Left renal pelvis (tissue), 4 donors: ENCODE data around the gene NR2F1-AS1. TPM values are rescaled to one million over a fixed set of nuclear protein-coding genes. Genes with fewer than 3 reads are reported as not detected.

Experiments used
- DNase-seq, 4 donors: peaks; one replicate each; pipeline ENCODE4 v3.0.0-alpha.2; 2013; ENCODE audit warnings: low read depth in 4 of 4, low spot score in 3 of 4
- polyA plus RNA-seq, 4 donors: library from polyadenylated mRNA; unstranded; fragments of 120-200 nt; gene quantifications; one replicate each; pipeline ENCODE4 v1.2.1, GENCODE V29; 2013; ENCODE audit not compliant: insufficient read length in 4 of 4

The NR2F1-AS1 gene
- polyA plus RNA-seq, 4 donors, result 52.4 to 104 (median 60.8) TPM

DNA sequence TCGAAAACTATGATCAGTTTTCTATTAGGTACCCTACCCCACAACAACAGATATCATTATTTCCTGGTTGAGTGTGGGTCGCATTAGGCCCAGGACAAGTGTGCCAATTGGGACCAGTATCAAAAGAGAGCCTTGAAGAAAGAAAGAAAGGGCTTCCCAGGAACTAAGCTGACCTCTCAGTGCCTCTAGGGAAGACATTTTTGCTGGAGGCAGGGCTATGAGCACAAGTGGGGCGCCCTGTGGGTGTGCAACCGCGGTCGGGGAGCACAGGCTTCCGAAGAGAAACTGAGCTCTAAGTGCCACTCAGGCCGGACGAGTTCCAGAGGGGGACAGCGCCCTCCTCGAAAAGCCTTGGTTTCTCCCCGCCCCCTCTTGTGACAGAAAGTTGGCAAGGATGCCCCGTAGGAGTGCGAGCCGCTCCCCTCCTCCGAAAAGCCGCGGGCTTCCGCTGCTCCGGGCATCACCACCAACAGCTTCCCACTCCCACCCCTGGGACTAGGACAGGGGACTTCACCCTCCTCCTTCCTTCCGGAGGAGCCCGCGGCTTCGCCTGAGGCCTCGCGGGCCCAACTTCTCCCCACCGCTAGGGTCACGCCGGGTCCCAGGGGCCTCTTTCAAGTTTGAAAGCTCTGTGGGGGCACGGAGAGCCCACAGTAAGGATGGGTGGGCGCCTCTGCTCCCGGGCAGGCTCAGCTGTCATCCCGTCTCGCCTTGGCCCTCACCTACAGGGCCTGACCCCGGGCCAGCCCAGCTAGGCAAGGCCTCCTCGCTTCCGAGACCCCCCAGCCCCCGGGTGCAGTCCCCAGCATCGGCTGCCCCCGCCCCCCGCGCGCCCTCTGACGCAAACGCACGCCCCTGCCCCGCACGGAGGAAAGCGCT lies 2.0 kb downstream of the NR2F1-AS1 start:
- DNase-seq, result peak in 1 of 4 donors; percentile 72

DNA sequence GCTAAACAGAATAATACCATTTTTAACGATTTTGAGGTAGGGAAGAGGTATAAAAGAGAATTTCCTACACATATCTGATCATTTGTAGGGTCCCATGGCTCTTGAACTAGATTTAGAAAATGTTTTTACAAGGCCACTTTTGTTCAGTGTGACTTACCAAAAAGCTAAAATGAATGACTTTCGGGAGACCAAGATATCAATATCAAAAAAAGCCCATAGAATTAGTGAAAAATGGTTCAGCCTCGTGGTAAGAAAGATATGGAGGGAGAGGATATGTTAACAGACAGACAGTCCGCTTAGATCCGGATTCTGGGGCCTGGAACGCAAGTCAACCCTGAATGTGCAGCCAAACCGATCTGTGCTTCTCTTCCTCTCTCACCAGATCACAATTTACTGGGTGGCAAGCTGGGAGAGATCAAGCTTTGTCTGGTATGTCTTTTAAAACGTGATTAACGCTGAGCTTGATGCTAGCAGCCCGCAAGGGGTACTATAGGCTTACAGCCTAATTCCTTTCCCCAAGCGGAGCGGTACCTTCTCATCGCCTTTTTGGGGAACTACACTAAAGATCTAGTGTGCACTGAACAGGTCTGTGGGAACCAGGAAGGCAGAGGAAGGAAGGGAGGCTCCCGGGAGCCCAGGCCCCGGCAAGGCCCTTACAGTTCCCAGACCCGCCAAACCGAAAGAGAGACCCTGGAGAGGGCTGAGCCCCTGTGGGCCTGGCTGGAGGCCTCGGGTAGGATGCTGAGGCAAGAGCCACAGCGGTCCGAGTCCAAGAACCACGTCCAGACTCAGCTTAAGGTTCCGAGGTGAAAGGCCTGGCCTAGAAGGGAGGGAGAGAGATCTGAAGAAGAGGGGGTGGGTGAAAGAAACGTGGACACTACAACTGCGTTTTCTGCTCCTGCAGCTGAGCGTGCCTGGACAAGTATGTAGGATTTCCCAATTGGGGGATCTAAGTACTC lies 2.9 kb downstream of the NR2F1-AS1 start:
- DNase-seq, result peak in 1 of 4 donors; percentile 32

DNA sequence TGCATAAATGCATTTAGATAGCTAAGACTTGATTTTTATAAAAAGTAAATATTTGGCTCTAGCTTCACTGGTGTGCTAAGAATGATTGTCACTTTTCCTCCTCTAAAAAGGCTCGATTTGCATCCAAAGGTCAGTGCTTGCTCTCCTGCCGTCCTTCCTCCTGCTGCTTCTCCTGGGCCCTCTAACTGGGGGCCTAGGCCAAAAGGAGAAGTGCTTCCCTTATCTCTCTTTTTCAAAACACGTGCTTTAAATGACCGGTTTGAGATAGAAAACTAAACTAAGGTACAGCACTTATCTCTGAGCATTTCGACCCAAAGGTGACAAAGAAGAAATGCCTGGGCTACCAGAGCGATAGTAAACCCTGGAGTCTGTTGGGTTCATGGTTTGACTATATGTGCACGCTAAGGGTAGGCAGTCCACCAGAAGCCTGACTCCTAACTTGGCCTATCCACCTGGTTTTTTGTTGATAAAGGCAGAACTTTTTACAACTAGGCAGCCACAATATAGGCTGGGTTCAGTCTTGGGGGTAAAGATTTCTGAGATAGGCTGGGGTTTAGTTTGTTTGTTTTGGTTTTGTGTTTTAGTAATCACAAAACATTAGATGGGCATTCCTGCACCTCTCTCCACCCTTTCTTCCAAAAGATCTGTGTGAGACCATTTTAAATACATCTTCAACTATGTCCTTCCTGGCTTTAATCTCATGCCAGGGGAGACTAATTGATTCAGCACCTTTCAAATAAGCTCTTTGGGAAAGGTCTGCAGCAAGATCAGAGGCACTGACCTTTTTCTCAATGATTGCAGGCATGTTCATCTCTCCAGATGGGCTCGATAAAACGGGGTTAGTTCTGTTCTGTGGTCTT lies 3.8 kb downstream of the NR2F1-AS1 start:
- no peak for DNase-seq

DNA sequence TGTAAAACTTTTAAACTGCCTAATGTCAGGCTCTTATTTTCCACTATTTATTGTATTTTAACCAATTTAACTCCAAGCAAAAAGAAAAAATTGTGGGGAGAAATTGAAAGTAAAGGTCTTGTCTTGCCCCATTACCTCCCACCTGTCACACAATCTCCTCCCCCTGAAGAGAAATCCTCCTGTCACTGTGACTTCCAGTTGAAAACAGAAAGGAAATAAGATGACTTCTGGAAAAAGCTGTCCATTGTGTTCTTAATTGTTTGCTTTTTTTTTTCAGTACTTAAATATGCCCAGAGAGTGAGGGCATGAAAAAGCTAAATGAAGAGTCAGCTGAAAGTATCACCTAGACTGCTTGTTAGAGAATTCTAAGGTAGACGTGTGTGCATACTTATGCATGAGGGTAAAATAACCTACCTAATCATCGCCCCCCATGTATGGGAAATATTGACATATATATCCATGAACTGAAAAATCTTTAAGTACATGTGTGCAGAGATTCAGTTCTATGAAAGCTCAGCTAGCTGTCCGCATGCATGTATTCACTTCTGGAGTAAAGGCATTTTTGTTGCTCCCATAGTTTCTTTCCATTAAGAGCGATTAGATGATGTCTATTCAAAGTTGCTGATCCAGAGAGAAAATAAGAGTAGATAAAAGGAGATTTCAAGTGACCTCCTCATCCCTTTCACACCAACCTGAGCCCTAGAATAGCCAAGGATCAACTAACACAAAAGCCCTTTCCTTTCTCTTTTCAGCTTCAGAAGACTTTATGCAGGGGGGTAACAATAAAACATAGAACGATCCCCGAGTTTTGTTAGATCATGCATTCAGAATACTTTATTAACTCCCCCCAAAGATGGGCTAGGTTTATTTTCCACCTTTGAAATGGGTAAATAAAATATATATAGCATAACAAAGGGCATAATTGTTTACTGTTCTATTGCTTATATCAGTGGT lies 5.3 kb downstream of the NR2F1-AS1 start:
- no peak for DNase-seq

DNA sequence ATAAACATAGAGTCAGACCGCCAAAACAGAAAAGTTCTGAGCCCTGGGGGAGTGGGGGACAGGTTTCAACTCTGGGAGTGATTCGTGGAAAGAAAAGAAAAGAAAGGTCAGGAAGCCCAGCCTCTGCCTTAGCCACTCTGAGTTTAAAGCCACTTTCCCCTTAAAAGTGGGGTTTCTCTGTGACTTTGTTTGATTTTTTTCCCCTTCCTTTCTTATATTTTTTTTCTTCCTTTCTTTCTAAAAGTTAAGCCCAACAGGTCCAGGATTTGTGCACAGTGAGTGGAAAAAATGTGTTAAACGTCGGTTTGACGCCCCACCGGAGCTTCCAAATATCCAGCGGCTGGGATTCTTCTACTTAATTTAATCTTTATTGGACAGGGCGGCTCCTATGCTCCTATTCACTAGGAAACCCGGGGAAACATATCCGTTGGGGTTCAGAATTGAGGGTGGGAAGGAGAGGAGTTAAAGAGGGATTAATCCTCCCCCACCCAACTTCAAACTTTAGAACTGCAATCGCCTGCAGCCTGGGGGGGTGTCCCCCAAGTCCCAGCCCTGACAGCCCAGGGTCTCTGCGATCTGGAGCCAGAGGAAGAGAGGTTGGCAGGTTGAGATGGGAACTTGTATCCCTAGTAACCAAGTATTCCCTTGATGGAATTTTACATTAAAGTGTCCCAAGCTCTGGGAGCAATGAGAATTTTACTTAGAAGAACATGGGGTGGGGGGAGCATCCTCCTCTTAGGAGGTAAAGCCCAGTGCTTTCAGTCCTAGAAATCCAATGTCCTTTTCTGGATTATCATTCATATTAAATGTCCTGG lies 6.3 kb downstream of the NR2F1-AS1 start:
- no peak for DNase-seq

DNA sequence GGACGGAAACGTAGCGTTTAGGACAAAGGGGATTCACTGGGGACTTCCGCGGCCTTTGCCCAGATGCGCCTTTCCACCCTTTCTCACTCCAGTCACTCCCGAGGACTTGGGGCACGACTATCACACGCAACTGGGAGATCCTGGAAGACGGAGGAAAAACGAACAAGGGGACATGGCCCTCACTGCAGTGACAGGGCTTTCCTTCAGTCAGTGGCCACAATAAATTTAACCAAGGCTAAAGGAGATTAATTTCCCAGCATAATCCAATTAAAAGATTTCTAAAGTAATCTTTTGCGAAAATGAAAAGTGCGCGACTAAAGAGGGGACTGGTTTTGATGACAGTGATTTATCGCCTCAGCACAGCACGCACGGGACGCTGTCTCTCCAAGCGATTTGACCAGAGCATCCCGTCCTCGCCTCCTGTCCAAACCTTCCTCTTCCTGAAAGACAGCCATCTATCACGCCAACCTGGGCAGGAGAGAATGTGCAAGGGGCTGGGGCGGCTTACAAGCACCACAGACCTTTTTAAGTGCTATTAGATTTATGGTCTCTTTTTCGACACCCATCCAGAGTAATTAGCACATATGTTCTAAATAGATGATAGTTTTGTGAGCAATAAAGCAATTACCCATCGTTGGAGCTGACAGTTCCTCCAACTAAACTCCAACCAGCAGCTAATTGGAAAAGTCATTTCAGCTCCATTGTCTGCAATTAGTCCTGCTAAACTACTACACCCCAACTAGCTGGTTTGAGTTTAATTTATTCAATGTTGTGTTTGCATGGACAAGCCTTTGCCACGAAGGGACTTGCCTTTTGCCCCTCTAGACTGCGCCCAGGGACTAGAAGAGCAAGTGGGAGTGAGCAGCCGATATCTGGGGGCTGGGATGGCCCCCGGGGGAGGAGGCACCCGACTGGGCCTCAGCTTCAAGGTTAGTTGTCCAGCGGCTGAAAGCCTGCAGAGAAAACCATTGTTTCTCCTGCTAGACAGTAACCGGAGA lies 7.4 kb downstream of the NR2F1-AS1 start:
- no peak for DNase-seq

DNA sequence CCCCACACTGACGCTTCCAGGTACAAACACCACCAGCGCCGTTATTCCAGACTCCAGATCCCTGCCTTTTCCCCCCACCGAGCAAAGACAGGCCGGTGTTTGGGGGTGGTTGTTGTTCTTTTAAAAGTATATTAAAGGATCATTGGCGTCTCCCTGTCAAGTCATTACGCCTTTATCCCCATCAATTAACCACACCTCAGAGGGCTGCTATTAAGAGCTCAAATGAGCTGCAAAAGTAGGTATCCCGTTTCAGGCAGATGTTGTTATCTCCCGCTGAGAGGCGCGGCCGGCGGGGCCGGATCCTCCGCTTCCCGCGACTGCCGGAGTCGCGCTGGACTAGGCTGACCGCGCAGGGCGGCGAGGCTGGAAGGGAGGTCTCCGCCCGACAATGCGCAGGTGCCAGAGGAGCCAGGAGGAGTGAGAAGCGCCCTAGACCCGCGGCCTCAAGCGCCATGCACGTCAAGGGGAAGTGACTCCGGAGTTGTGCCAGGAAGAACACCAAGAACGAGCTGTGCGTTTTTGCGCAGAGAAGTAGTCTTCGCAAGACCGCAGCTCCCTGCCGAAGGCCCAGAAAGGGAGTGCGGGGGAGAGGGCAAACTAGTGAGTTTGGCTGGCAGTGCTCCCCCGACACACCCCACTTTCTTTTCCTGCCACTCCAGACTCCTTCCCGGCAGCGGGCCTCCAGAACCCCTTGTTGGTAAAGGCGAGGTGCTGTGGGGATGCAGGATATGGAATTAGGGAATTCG lies 8.2 kb downstream of the NR2F1-AS1 start:
- no peak for DNase-seq

DNA sequence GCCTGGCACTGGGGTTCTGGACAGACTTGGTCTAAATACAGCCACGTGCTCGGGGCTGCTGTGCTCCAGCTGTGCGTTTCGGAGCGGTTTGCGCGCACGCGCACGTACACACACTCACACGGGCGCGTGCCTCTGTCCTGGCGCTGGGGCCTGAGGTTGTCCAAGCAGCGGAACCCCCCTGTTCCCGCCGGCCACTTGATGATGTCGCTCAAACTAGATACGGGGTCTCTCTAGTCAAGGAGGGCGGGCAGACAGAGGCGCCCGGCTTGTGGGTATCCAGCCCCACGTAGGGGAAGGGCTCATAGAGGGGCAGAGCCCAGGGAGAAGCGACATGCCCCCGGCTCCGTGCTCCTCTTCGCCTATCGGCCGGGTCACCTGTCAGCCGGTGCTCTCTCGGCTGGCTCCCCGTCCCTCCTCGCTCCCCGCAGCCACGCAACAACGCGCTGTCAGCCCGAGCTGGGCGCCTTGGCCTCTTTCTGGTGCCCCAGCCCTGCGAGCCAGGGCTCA lies 8.9 kb downstream of the NR2F1-AS1 start:
- no peak for DNase-seq

DNA sequence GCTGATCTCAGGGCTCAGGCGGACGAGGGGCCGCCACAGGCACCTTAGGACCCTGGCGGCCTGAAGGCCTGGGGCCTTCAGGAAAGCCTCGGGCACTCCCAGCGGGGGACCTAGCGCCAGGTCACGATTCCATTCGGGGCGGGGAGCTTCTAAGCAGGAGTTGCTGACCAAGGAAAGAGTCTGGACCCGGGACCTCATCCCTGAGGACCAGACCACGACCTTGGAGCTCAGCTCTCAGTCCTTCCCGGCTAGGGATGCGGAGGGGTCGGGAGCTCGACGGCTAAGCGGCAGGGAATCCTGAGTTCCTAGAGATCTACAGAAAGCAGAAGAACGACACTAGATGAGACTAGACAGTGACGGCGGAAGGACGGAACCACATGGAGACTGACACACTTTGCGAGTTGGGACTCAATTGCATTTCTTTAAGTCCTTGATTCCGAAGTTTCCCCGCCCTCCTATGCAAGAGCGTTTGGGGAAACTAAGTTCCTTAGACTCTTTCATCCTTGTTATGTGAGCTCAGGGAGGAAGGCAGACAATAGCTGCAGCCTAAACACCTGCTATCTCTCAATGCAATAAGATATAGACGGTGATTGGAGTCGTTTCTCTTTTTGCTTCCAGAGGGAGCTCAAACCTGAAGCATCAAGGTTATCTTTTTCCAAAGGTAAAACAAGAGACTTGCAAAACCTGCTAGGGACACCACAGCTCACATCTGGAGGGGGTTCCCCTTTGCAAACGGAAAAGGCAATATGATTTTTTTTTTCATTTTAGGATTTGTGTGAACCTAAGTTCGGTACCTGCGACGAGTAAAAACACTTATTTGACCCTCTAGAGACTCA lies 9.7 kb downstream of the NR2F1-AS1 start:
- DNase-seq, result no peak

DNA sequence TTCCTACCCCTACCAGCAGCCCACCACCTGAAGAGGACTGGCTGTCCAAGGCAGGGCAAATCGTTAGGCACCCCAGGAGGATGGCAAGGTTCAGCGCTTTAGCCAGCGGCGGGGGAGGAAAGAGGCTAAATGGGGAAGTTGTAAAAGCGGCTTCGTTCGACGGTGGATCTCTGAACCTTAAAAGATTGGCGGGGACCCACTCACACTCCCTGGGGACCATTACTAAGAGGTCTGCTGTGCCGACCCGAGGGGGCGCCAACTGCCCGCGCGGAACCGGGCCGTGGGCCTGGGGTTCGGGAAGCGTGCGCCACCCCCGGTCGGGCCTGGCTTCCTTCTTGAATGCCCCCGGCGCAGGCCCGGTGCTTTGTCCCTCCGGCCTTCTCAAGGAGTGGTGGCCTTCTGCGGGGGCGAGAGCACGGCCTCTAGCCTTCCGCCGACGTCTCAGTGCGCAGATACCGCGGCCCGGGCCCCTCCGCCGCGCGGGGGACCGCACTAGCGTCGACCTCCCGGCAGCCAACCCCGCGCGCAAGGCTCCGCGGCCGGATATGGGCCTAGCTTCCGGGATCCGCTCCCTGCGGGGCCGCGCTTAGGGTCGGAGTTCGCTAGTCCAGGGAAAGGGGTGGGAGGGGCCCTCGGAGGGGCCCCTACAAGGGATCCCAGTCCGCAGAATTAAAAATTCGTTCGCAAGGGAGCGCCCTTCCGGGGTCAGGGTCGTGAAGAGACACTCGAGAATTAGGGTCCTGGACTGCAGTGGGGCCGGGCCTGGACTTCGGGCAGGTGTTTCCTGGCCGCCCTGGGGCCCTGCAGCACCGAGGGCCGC lies 10.5 kb downstream of the NR2F1-AS1 start:
- no peak for DNase-seq

DNA sequence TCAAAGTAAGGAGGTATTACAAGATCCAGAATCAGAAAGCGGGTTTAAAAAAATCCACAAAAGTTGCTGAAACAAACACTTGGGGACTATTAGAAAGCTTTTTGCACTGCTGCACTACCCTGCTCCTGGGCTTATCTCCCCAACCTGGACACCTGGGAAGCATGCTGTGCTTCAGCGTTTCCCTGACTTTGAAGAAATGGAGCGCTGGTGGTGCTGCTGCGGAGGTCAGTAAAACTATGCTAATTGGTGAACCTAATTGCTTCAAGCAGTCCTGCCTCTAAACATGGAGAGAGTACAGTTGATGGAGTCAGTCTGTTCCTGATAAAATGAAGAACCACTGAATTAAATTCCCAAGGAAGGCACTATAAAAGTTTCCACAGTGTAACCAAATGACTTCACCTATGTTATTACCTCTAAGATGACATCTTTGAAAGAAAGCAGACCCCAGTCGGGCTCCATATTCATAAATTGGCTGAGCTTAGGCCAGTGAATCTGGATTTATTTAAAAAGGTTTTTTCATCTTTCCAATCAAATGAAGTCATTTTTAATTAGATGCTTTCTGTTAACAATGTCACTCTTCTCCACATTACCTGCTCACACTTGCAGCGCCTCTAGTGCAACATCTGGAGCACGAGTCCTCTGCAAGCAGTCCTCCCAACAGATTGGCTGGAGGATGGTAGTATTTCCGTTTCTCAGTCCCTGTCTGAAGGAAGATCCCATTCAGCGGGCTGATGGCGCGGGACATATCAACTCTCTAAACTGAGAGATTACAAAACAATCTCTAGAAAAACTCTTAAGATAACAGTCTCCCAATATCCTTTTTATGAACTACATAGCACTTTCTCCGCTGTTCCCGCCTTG lies 11.5 kb downstream of the NR2F1-AS1 start:
- no peak for DNase-seq

DNA sequence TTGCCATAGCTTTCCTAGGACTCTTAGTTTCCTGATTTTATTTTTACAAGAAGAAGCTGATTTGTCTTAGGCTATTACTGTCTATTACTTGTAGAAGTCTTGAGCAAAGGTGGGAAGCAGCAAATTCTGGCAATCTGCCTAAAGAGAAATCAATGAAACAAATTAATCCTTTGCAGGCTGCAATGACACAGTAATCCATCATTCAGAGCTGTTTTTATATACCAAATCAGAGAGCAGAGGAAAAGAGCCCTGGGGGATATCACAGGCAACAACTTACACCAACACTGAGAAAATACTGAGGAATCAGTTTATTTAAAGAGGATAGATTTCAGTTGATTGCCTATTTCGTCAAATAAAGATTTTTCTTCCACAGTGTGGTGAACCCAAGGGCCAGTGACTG lies 13.6 kb downstream of the NR2F1-AS1 start:
- no peak for DNase-seq

DNA sequence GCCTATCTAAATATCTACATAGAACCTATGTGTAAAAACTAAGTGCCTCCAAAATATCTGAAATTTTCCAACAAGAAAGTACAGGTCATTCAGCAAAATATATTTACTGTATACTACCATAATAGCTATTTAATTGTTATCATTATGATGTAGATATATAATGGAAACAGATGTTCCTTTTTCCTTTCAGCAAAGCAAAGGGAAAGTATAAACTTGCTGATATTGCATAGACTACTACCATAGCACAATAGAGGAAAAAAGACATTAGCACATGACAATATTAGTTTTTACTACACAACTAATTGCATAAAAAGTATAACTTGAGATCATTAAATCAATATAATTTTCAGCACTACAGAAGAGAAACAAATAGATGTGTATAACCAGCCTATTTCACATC lies 14.9 kb downstream of the NR2F1-AS1 start:
- DNase-seq, result no peak
